ENCODE measurements around the gene SAMD9.

DNA sequence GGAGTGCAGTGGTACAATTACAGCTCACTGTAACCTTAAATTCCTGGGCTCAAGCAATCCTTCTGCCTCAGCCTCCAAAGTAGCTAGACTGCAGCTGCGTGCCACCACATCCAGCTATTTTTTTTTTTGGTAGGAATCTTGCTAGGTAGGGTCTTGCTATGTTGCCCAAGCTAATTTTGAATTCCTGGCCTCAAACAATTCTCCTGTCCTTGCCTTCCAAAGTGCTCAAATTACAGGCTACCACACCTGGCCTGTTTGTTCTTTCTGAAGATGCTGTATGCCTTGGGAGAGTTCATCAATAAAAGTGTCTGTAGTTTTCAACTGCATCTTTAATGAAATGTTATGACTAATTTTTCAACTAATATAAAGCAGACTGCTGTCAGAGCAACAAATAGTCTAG lies 452 bp downstream of the SAMD9 start:
- TF ChIP-seq, protein P1, sequence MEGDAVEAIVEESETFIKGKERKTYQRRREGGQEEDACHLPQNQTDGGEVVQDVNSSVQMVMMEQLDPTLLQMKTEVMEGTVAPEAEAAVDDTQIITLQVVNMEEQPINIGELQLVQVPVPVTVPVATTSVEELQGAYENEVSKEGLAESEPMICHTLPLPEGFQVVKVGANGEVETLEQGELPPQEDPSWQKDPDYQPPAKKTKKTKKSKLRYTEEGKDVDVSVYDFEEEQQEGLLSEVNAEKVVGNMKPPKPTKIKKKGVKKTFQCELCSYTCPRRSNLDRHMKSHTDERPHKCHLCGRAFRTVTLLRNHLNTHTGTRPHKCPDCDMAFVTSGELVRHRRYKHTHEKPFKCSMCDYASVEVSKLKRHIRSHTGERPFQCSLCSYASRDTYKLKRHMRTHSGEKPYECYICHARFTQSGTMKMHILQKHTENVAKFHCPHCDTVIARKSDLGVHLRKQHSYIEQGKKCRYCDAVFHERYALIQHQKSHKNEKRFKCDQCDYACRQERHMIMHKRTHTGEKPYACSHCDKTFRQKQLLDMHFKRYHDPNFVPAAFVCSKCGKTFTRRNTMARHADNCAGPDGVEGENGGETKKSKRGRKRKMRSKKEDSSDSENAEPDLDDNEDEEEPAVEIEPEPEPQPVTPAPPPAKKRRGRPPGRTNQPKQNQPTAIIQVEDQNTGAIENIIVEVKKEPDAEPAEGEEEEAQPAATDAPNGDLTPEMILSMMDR (IDR thresholded peaks at IDR 0.05), result no peak
- TF ChIP-seq EZH2phosphoT487 (IDR thresholded peaks at IDR 0.05) (no peak), EZH2 (IDR thresholded peaks at IDR 0.05) (no peak)
